ENCODE measurements around the gene ACO2.
A peak's percentile ranks its signal among the peaks of the same experiment; 100 is the strongest.
"Not testable (repeated sequence)": the region's sequence is repeated elsewhere in the genome, so short reads cannot be mapped to it uniquely, and the experiment has no call there.

ACO2 gene

DNA sequence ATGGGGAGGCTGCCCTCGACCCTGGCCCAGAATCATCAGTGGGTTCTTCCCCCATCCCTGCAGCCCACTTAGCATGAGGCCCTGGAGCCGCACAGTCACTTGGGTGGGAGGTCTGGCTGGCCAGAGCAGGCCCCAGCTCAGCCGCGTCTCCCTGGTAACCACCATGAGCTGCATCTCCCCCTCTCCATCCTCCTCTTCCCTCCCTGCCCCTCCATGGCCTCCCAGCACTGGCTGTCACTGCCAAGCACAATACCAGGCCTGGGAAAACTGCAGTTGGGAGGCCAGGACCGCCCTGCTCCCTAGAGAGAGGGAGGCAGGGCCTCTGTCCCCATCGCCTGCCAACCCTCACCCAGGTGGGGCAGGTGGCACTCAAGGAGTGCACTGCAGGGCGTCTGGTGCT is 99.9 kb downstream of the ACO2 start:
- DNase-seq (ENCODE audit: low spot score): no peak

DNA sequence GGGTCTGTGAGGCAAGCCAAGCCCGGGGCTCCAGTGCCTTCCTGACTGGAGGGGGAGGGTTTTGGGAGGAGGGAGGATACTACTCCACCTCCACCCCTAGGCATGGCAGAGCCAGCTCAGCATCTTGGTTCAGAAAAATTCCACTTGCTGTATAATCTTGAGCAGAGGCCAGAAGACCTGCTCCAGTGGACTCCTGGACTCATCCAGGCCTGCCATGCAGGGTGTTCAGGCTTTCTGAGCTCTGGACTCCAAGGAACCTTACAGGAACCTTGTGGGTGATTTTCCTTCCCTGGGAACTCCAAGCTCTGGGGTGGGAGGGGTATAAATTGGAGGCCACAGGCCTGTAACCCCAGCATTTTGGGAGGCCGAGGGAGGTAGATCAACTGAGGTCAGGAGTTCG is 101.3 kb downstream of the ACO2 start:
- DNase-seq (ENCODE audit: low spot score): no peak

DNA sequence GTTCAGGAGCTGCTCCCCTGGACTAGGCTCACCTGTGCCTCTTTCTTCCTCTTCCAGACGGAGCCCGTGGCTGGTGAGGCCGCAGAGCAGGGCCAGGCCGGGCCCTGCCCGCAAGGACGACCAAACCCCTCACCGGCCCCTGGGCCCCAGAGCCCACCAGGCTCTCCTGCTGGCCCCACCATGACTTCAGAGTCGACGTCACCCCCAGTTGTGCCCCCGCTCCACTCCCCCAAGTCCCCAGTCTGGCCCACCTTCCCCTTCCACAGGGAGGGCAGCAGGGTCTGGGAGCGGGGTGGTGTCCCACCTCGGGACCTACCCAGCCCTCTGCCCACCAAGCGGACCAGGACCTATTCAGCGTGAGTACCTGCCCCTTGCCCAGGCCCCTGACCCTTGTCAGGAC is 102.9 kb downstream of the ACO2 start:
- no peak for DNase-seq (ENCODE audit: low spot score)

DNA sequence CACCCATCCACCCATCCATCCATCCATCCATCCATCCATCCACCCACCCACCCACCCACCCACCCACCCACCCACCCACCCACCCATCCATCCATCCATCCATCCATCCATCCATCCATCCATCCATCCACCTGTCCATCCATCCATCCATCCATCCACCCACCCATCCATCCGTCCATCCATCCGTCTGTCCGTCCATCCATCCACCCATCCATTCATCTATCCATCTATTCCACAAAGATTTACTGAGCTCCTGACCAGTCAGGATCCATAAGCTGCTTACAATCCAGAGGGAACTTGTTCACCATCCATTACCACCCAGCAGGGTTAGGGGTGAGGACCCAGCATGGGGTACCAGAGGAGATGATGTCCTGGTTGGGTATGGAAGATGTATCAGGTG is 103.4 kb downstream of the ACO2 start:
- DNase-seq (ENCODE audit: low spot score): not testable (repeated sequence)

DNA sequence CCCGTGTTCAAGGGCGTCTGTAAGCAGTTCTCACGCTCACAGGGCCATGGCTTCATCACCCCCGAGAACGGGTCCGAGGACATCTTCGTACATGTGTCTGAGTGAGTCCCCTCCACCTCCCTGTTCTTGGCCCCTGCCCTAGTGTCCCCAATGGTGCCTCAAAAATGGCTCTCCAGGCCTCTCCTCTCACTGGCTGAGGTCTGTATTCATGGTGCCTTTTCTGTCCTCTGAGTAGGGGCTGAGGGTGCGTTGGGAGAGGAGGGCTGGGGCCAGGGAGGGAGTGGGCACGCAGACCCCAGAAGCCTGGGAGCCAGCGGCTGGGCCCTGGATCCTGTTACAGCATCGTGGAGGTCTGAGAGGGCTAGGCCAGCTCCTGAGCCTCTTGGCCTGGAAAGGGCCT is 104.8 kb downstream of the ACO2 start:
- no peak for DNase-seq (ENCODE audit: low spot score)

DNA sequence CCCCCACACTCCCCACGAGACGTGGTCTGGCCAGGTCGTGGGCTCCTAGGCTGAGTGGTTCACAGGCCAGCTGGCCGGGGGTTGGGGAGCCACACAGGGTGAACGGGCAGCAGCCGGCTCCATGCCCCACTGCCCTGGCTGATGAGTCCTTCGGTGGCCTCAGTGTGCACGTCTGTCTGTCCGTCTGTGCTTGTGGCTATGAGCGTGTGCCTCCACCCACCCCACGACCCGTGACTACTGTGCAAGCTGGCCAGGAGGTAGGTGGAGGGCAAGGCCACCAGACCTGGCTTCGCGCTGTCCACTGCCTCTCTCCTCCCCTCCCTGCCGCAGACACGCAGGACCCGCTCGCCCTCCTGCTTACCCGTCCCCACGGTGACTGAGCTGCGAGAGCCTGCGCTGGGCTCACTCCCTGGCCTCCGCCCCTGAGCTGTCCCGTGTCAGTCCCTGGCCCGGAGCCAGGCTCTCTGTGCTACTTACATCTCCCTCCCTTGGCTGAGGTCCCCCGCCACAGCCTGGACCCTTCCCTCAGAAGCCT is 106.0 kb downstream of the ACO2 start:
- DNase-seq (ENCODE audit: low spot score): no peak

DNA sequence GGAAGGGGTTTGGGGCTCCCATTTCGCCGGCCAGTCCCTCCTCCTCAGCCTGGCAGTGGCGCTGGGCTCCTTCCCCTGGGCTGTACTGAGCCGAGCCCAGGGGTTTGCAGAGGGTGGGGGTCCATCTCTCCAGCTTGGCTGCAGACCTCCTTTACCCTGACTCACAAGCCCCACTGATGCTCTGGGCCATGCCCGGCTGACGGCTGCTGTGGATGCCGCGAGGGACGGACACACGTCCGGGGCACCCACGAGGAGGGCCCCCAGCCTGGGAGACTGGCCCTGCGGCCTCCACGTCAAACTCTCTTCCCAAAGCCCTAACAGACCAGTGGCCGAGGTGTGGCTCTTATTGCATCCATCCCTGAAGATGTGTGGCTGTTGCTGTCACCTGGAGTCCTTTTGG is 106.6 kb downstream of the ACO2 start:
- no peak for DNase-seq (ENCODE audit: low spot score)

DNA sequence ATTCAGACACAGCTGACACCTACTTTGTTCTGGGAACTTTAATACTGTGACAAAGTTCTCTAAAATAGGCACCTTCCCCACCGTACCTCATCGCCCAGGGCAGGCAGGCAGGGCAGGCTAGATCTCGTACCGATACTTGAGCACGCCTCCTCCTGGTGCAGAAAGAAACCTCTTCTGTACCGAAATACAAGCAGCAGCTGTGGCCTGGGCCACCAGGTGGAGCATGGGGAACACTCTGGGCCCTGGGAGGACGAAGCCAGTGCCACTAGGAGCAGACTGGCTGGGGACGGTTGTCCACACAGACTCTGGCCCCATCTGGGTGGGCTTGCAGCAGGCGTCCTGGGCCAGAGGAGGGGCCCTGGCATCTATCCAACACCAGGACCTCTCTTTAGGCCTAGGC is 108.0 kb downstream of the ACO2 start:
- peak; percentile 84 for DNase-seq (ENCODE audit: low spot score)

DNA sequence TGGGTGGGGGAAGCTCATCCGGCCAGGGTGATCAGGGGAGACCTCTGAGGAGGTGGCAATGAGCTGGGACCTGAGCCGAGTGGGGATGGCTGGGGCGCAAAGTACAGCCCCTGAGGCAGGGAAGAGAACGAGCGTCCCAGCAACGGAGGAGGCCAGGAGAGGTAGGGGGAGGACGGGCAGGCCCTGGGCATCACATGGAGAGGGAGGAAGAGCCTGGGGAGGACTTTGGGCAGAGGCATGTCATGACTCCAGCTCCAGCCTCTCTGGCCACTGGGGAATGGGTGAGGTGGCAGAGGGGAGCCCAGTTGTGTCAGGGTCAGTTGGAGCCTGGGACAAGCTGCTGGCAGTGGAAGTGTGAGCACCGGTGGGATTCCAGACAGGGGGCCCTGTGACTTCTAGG is 109.2 kb downstream of the ACO2 start:
- no peak for DNase-seq (ENCODE audit: low spot score)
